HepG2 (cell line): ENCODE measurements around the gene NOL12. TPM values are rescaled to one million over a fixed set of nuclear protein-coding genes. Genes with fewer than 3 reads are reported as not detected.

Source experiments
- ATAC-seq: fragments of 200-7000 bp; cut with Tn5 transposase; 3 replicates; pipeline ENCODE4 v1.9.1; 2020; ENCODE audit warnings: mild to moderate bottlenecking, moderate library complexity
- BruUV-seq: library from RNA; stranded (reverse); fragments of 400-500 nt; replicated peaks from 2 replicates; lab custom pipeline; 2021; lab: Mats Ljungman, UMichigan
- CTCF ChIA-PET: fragments of 300-600 bp; formaldehyde crosslinking; extraction: SDS; loops from one replicate; lab custom pipeline; 2021; ENCODE audit warnings: low total read pairs, inconsistent platforms, low intra/inter-chr PET ratio; lab: Yijun Ruan, JAX
- POLR2A ChIA-PET: fragments of 350-600 bp; sonication (Branson Sonifier 250); formaldehyde crosslinking; loops from one replicate; lab custom pipeline; 2020; ENCODE audit warnings: antibody characterized with exemption, inconsistent platforms; lab: Yijun Ruan, JAX
- DNase-seq: peaks from one replicate; pipeline ENCODE4 v3.0.0-alpha.2; 2015; ENCODE audit warnings: low spot score
- FAIRE-seq: peaks from 3 replicates; lab custom pipeline; 2011; peaks lifted over from hg19 to GRCh38; lab: Jason Lieb, UNC
- H2AFZ ChIP-seq: one replicate; pipeline ENCODE4 v1.6.1; 2011; ENCODE audit warnings: low read length, inconsistent platforms
- H3K27ac ChIP-seq: fragments of 300-600 bp; 3 replicates; pipeline ENCODE4 v1.8.0; 2011; ENCODE audit warnings: mixed run types, mild to moderate bottlenecking, mixed read lengths, low read length, inconsistent platforms; ENCODE audit not compliant: insufficient read depth; ENCODE audit errors: extremely low read length
- H3K27me3 ChIP-seq, 2 experiments: fragments of 200-600 bp in 1 of 2; 2 replicates in 1 of 2; 3 replicates in 1 of 2; pipeline versions ENCODE4 v1.6.0 to v1.8.0; 2011; ENCODE audit warnings: low read length in 2 of 2, mild to moderate bottlenecking in 2 of 2, moderate library complexity in 2 of 2, inconsistent platforms in 1 of 2; ENCODE audit not compliant: insufficient read depth in 2 of 2, control insufficient read depth in 1 of 2
- H3K36me3 ChIP-seq, 2 experiments: fragments of 200-600 bp in 1 of 2; replicated peaks in 1 of 2; 2 replicates in 1 of 2; 3 replicates in 1 of 2; pipeline versions ENCODE4 v1.5.1 to v1.8.0; 2011; ENCODE audit warnings: low read length in 2 of 2, inconsistent platforms in 1 of 2; ENCODE audit not compliant: insufficient read depth in 2 of 2, control insufficient read depth in 1 of 2
- H3K4me1 ChIP-seq: 2 replicates; pipeline ENCODE4 v1.5.1; 2012; ENCODE audit warnings: low read length, inconsistent platforms; ENCODE audit not compliant: insufficient read depth
- H3K4me2 ChIP-seq: 2 replicates; pipeline ENCODE4 v1.6.0; 2011; ENCODE audit warnings: low read depth, low read length, inconsistent platforms
- H3K4me3 ChIP-seq, 3 experiments: fragments of 200-600 bp in 1 of 3; sonication (generic), shearing (Covaris generic) in 1 of 3; replicated peaks in 1 of 3; 2 replicates each; pipeline ENCODE4 v1.5.1; 2011 to 2016; ENCODE audit warnings: low read length in 3 of 3, inconsistent platforms in 2 of 3, low read depth in 2 of 3, mild to moderate bottlenecking in 2 of 3, control low read depth in 1 of 3, mixed read lengths in 1 of 3; ENCODE audit not compliant: insufficient read depth in 1 of 3
- H3K79me2 ChIP-seq: one replicate; pipeline ENCODE4 v1.6.1; 2011; ENCODE audit warnings: low read length, inconsistent platforms; ENCODE audit not compliant: insufficient read depth
- H3K9ac ChIP-seq: 2 replicates; pipeline ENCODE4 v1.6.0; 2011; ENCODE audit warnings: mild to moderate bottlenecking, low read depth, low read length, inconsistent platforms; ENCODE audit not compliant: insufficient read depth
- H3K9me3 ChIP-seq: 2 replicates; pipeline ENCODE4 v1.5.1; 2012; ENCODE audit warnings: mild to moderate bottlenecking, low read length
- H4K20me1 ChIP-seq: 2 replicates; pipeline ENCODE4 v1.6.0; 2011; ENCODE audit warnings: inconsistent platforms, mild to moderate bottlenecking, low read length, moderate library complexity; ENCODE audit not compliant: insufficient read depth
- SMYD3 ChIP-seq: sonication (generic); formaldehyde crosslinking; IDR thresholded peaks from 2 replicates; pipeline ENCODE4 v1.8.1; 2023; ENCODE audit warnings: mild to moderate bottlenecking, missing genetic modification reagents
- TSC22D2 ChIP-seq: sonication (generic); formaldehyde crosslinking; IDR thresholded peaks from 2 replicates; pipeline ENCODE4 v1.5.1; 2020; ENCODE audit warnings: missing genetic modification reagents, mild to moderate bottlenecking, borderline replicate concordance
- ZNF121 ChIP-seq: sonication (generic); formaldehyde crosslinking; IDR thresholded peaks from 2 replicates; pipeline ENCODE4 v1.5.0; 2020; ENCODE audit warnings: mild to moderate bottlenecking, missing genetic modification reagents
- ZNF224 ChIP-seq: sonication (generic); formaldehyde crosslinking; IDR thresholded peaks from 2 replicates; pipeline ENCODE4 v1.5.0; 2020; ENCODE audit warnings: mild to moderate bottlenecking, missing genetic modification reagents
- ZNF251 ChIP-seq: sonication (generic); formaldehyde crosslinking; IDR thresholded peaks from 2 replicates; pipeline ENCODE4 v1.9.0; 2021; ENCODE audit warnings: mild to moderate bottlenecking, missing genetic modification reagents
- WGBS: methylation state at CpG from one replicate; pipeline ENCODE4 v1.1.6; 2017; ENCODE audit warnings: low lambda C conversion rate; 5-methylcytosine and 5-hydroxymethylcytosine counted together
- in situ Hi-C: cut with HindIII; loops from 2 replicates; pipeline ENCODE4 v1.10.0; 2017; ENCODE audit warnings: low pct_unique_long_range_greater_than_20kb; ENCODE audit not compliant: extremely low pct_ligation_motif_present
- intact Hi-C: fragments of 100-400 bp; cut with micrococcal nuclease; formaldehyde crosslinking; loops from one replicate; pipeline ENCODE4 v1.10.0; 2022; ENCODE audit not compliant: unreplicated experiment
- polyA plus RNA-seq, 8 experiments: library from polyadenylated mRNA; depleted of rRNA in 3 of 8; stranded (reverse) in 7 of 8; unstranded in 1 of 8; fragments of >200 nt; fragmentation: Illumina TruSeq in 4 of 8; extraction: Trizol in 4 of 8; gene quantifications; 2 replicates each; pipeline versions ENCODE4 v1.2.1 to v1.2.3, GENCODE V29; 2011 to 2016; ENCODE audit warnings: low read depth in 4 of 8, missing spikeins in 1 of 8, mixed read lengths in 1 of 8; ENCODE audit not compliant: insufficient read depth in 1 of 8
- total RNA-seq, 5 experiments: library from RNA; depleted of rRNA; stranded (reverse); fragments of >200 nt; fragmentation: Illumina TruSeq; extraction: Trizol; gene quantifications; 2 replicates each; pipeline ENCODE4 v1.2.3, GENCODE V29; 2016; ENCODE audit warnings: low read depth in 1 of 5
- TF ChIP-seq, protein P1 (sequence below): IDR thresholded peaks from 2 replicates; pipeline ENCODE4 v1.6.1; 2016; ENCODE audit warnings: low read depth, control low read depth

Gene NOL12
- total and polyA plus RNA-seq, 2 of the 13 experiments (the other 11 are each of a cell fraction or from before 2014, with no cell fraction given): 14.3 to 31.4 TPM

- Histone ChIP-seq H3K27me3 (no peaks in the 10 kb centered on the region), H3K9ac (no peak overlapping the region), H3K27ac (no peak overlapping the region), H3K4me3 (no peak overlapping the region), H3K9me3 (no peaks in the 10 kb centered on the region), H3K4me2 (no peak overlapping the region), H3K4me1 (no peaks in the 10 kb centered on the region), H2AFZ (no peak overlapping the region), H3K36me3 (peaks cover 0 to 2% of the 10 kb centered on the region in 2 experiments; a peak in 1 of 5 replicates), H3K79me2 (no peaks in the 10 kb centered on the region), H4K20me1 (no peaks in the 10 kb centered on the region)
- no peak for FAIRE-seq
- intact Hi-C loops: no loop called here
- BruUV-seq: no TSS peak
- WGBS: 92% methylated on average over 3 of the region's 3 CpGs
- no peak for ATAC-seq
- TF ChIP-seq ZNF121 (CRISPR knock-in tag): peak; percentile 78
- TF ChIP-seq SMYD3 (CRISPR knock-in tag): no peak
- DNase-seq: no peak
- CTCF ChIA-PET: no interaction called here
- POLR2A ChIA-PET: no interaction called here
- in situ Hi-C loops: no loop called here
Observed at GRCh38 chr22:37704645-37705044, 18.5 kb downstream of the NOL12 start.

GRCh38 chr22:37705205-37705604 is 19.1 kb downstream of the NOL12 start:
- no peak overlapping the region for H3K27ac ChIP-seq
- no peaks in the 10 kb centered on the region for H3K79me2 ChIP-seq
- no peaks in the 10 kb centered on the region for H3K27me3 ChIP-seq
- in situ Hi-C loops: no loop called here
- POLR2A ChIA-PET: no interaction called here
- ATAC-seq: no peak
- no peaks in the 10 kb centered on the region for H4K20me1 ChIP-seq
- no peaks in the 10 kb centered on the region for H3K4me1 ChIP-seq
- no peak overlapping the region for H3K4me3 ChIP-seq
- no peak for DNase-seq
- no peaks in the 10 kb centered on the region for H3K9me3 ChIP-seq
- TF ChIP-seq, protein P1, sequence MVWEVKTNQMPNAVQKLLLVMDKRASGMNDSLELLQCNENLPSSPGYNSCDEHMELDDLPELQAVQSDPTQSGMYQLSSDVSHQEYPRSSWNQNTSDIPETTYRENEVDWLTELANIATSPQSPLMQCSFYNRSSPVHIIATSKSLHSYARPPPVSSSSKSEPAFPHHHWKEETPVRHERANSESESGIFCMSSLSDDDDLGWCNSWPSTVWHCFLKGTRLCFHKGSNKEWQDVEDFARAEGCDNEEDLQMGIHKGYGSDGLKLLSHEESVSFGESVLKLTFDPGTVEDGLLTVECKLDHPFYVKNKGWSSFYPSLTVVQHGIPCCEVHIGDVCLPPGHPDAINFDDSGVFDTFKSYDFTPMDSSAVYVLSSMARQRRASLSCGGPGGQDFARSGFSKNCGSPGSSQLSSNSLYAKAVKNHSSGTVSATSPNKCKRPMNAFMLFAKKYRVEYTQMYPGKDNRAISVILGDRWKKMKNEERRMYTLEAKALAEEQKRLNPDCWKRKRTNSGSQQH (CRISPR knock-in tag): no peak
- TF ChIP-seq ZNF224 (CRISPR knock-in tag): no peak
- TF ChIP-seq TSC22D2 (CRISPR knock-in tag): no peak
- TF ChIP-seq ZNF251: no peak
- H3K9ac ChIP-seq: no peak overlapping the region
- BruUV-seq: no TSS peak
- no peak for FAIRE-seq
- intact Hi-C loops: no loop called here
- no peak overlapping the region for H3K4me2 ChIP-seq
- WGBS: 93% methylated on average over 3 of the region's 3 CpGs
- no peak overlapping the region for H2AFZ ChIP-seq
- peaks cover 0 to 2% of the 10 kb centered on the region in 2 experiments; a peak in 1 of 5 replicates for H3K36me3 ChIP-seq
- CTCF ChIA-PET: no interaction called here
